ENCODE measurements around the gene MRPS15. TPM values are rescaled to one million over a fixed set of nuclear protein-coding genes. Genes with fewer than 3 reads are reported as not detected.

The MRPS15 gene
- total and polyA plus RNA-seq, 2 of the 13 experiments (the other 11 are each of a cell fraction or from before 2014, with no cell fraction given) = 59.0 to 113 TPM

GRCh38 chr1:36486439-36487335 lies 22.5 kb upstream of the MRPS15 start (continued):
- TF ChIP-seq TGIF2 (CRISPR knock-in tag; IDR thresholded peaks at IDR 0.05) (no peak), ZNF362 (CRISPR knock-in tag; IDR thresholded peaks at IDR 0.05; ENCODE audit: borderline replicate concordance) (peak; percentile 89), ATF7-NPFF (CRISPR knock-in tag; IDR thresholded peaks at IDR 0.05; ENCODE audit: low read depth) (peak; percentile 80; the same call in 1 of the 2 replicates), NFATC3 (CRISPR knock-in tag; IDR thresholded peaks at IDR 0.05) (no peak), REST (IDR thresholded peaks at IDR 0.05; ENCODE audit: borderline replicate concordance in 1 of 2, low read depth in 1 of 2, low read length in 2 of 2) (peak in 1 of 2 experiments; percentile 78; a peak in 2 of 4 replicates), ZNF781 (CRISPR knock-in tag; IDR thresholded peaks at IDR 0.05; ENCODE audit: borderline replicate concordance, not compliant biosample characterization) (no peak), PHF5A (CRISPR knock-in tag; IDR thresholded peaks at IDR 0.05; ENCODE audit: low read depth, unreplicated experiment) (peak; percentile 94), ZNF547 (CRISPR knock-in tag; IDR thresholded peaks at IDR 0.05) (no peak), AGO1 (IDR thresholded peaks at IDR 0.05; ENCODE audit: low read depth, low read length, poor library complexity, severe bottlenecking) (no peak), ZNF83 (CRISPR knock-in tag; IDR thresholded peaks at IDR 0.05; ENCODE audit: borderline replicate concordance) (no peak), ZNF691 (CRISPR knock-in tag; IDR thresholded peaks at IDR 0.05; ENCODE audit: borderline replicate concordance, low read depth) (peak; percentile 95), HNF4A (CRISPR knock-in tag; IDR thresholded peaks at IDR 0.05) (peak; percentile 98), FOXM1 (CRISPR knock-in tag; IDR thresholded peaks at IDR 0.05) (no peak), DBP (CRISPR knock-in tag; IDR thresholded peaks at IDR 0.05; ENCODE audit: not compliant biosample characterization) (peak; percentile 74), FIP1L1 (IDR thresholded peaks at IDR 0.05; ENCODE audit: borderline replicate concordance, insufficient read depth, low read depth, low read length) (no peak), DRAP1 (CRISPR knock-in tag; IDR thresholded peaks at IDR 0.05) (peak; percentile 45), U2AF2 (IDR thresholded peaks at IDR 0.05; ENCODE audit: low read depth, low read length) (no peak), HDAC1 (CRISPR knock-in tag; IDR thresholded peaks at IDR 0.05) (peak; percentile 89), MEF2D (CRISPR knock-in tag; IDR thresholded peaks at IDR 0.05) (peak; percentile 83), RFX1 (IDR thresholded peaks at IDR 0.05) (no peak), ZNF136 (CRISPR knock-in tag; IDR thresholded peaks at IDR 0.05; ENCODE audit: low read depth) (no peak), PCBP1 (IDR thresholded peaks at IDR 0.05; ENCODE audit: borderline replicate concordance, low read depth, low read length) (no peak)

Measured in HepG2 (cell line).